HEK293 (cell line): Measurements from ENCODE around the gene NANOS2.

Source experiments
- CTCF ChIA-PET: fragments of 350-600 bp; formaldehyde crosslinking; extraction: SDS; loops from one replicate; lab custom pipeline; 2021; ENCODE audit warnings: antibody characterized with exemption; lab: Yijun Ruan, JAX
- POLR2A ChIA-PET: fragments of 300-600 bp; formaldehyde crosslinking; extraction: SDS; loops from one replicate; lab custom pipeline; 2020; ENCODE audit warnings: antibody characterized with exemption, inconsistent platforms; lab: Yijun Ruan, JAX
- H3K27ac ChIP-seq: fragments of 200-500 bp; sonication (Bioruptor generic); 2 replicates; pipeline ENCODE4 v1.5.1; 2014; ENCODE audit warnings: low read depth, low read length, control low read depth, inconsistent platforms; ENCODE audit errors: extremely low read depth
- H3K36me3 ChIP-seq, 2 experiments: fragments of 200-500 bp in 1 of 2; sonication (Bioruptor generic) in 1 of 2; 1 replicate in 1 of 2; 2 replicates in 1 of 2; pipeline ENCODE4 v1.5.1; 2014 to 2017; ENCODE audit warnings: inconsistent platforms in 2 of 2, low read length in 2 of 2; ENCODE audit not compliant: control insufficient read depth in 2 of 2, insufficient read depth in 1 of 2
- H3K4me1 ChIP-seq: fragments of 200-500 bp; sonication (Bioruptor generic); 2 replicates; pipeline ENCODE4 v1.5.1; 2014; ENCODE audit warnings: mild to moderate bottlenecking, low read length, inconsistent platforms; ENCODE audit not compliant: control insufficient read depth, insufficient read depth
- H3K4me3 ChIP-seq: 2 replicates; pipeline ENCODE4 v1.5.1; 2011; ENCODE audit warnings: low read depth, mild to moderate bottlenecking, control low read depth, low read length, moderate library complexity
- H3K9me3 ChIP-seq: fragments of 200-500 bp; sonication (Bioruptor generic); 2 replicates; pipeline ENCODE4 v1.5.1; 2014; ENCODE audit warnings: low read depth, low read length, inconsistent platforms; ENCODE audit not compliant: control insufficient read depth, insufficient read depth
- GLI2 ChIP-seq: fragments of 450-650 bp; formaldehyde crosslinking; IDR thresholded peaks from 2 replicates; pipeline ENCODE4; 2017; ENCODE audit warnings: missing biosample characterization, missing genetic modification characterization, low read depth, borderline replicate concordance
- OVOL3 ChIP-seq: fragments of 450-650 bp; formaldehyde crosslinking; IDR thresholded peaks from 2 replicates; pipeline ENCODE4 v1.5.1; 2016; ENCODE audit warnings: missing biosample characterization, missing genetic modification characterization
- TCF7L2 ChIP-seq: IDR thresholded peaks from 2 replicates; pipeline ENCODE4 v1.6.1; 2011; ENCODE audit warnings: low read depth, mild to moderate bottlenecking, inconsistent platforms, low read length, moderate library complexity, borderline replicate concordance
- TRIM28 ChIP-seq: IDR thresholded peaks from 2 replicates; pipeline ENCODE4 v1.6.1; 2011; ENCODE audit warnings: low read length, control low read depth, borderline replicate concordance
- YY2 ChIP-seq: fragments of 450-650 bp; formaldehyde crosslinking; IDR thresholded peaks from 2 replicates; pipeline ENCODE4 v1.5.1; 2016; ENCODE audit warnings: missing biosample characterization, missing genetic modification characterization
- ZBTB8A ChIP-seq: fragments of 450-650 bp; formaldehyde crosslinking; IDR thresholded peaks from 2 replicates; pipeline ENCODE4 v1.5.1; 2016; ENCODE audit warnings: missing biosample characterization, missing genetic modification characterization
- ZNF114 ChIP-seq: fragments of 450-650 bp; formaldehyde crosslinking; IDR thresholded peaks from 2 replicates; pipeline ENCODE4 v1.5.0; 2017; ENCODE audit warnings: missing biosample characterization, missing genetic modification characterization
- ZNF221 ChIP-seq: fragments of 450-650 bp; formaldehyde crosslinking; IDR thresholded peaks from 2 replicates; pipeline ENCODE4 v1.5.1; 2017; ENCODE audit warnings: missing biosample characterization, missing genetic modification characterization, borderline replicate concordance
- ZNF302 ChIP-seq: fragments of 450-650 bp; formaldehyde crosslinking; IDR thresholded peaks from 2 replicates; pipeline ENCODE4 v1.5.1; 2016; ENCODE audit warnings: missing biosample characterization, missing genetic modification characterization, low read depth
- ZNF311 ChIP-seq: fragments of 450-650 bp; formaldehyde crosslinking; IDR thresholded peaks from 2 replicates; pipeline ENCODE4 v1.5.1; 2017; ENCODE audit warnings: missing biosample characterization, missing genetic modification characterization, borderline replicate concordance
- ZNF394 ChIP-seq: fragments of 450-650 bp; formaldehyde crosslinking; IDR thresholded peaks from 2 replicates; pipeline ENCODE4 v1.5.1; 2016; ENCODE audit warnings: missing biosample characterization, missing genetic modification characterization, mild to moderate bottlenecking, moderate library complexity, borderline replicate concordance
- ZNF423 ChIP-seq: fragments of 450-650 bp; formaldehyde crosslinking; IDR thresholded peaks from 2 replicates; pipeline ENCODE4 v1.5.1; 2016; ENCODE audit warnings: missing biosample characterization, missing genetic modification characterization
- ZNF530 ChIP-seq: fragments of 450-650 bp; formaldehyde crosslinking; IDR thresholded peaks from 2 replicates; pipeline ENCODE4 v1.5.1; 2016; ENCODE audit warnings: low read depth, missing biosample characterization, missing genetic modification characterization
- ZNF548 ChIP-seq: fragments of 450-650 bp; formaldehyde crosslinking; IDR thresholded peaks from 2 replicates; pipeline ENCODE4 v1.5.1; 2016; ENCODE audit warnings: missing biosample characterization, missing genetic modification characterization
- ZNF76 ChIP-seq: fragments of 450-650 bp; formaldehyde crosslinking; IDR thresholded peaks from 2 replicates; pipeline ENCODE4; 2016; ENCODE audit warnings: low read depth, missing biosample characterization, missing genetic modification characterization, borderline replicate concordance
- ZNF768 ChIP-seq: fragments of 450-650 bp; formaldehyde crosslinking; IDR thresholded peaks from 2 replicates; pipeline ENCODE4 v1.5.1; 2018; ENCODE audit warnings: missing biosample characterization, mild to moderate bottlenecking, missing genetic modification characterization
- ZNF777 ChIP-seq: fragments of 450-650 bp; formaldehyde crosslinking; IDR thresholded peaks from 2 replicates; pipeline ENCODE4 v1.5.1; 2017; ENCODE audit warnings: missing biosample characterization, missing genetic modification characterization, borderline replicate concordance
- ZSCAN23 ChIP-seq: fragments of 450-650 bp; formaldehyde crosslinking; IDR thresholded peaks from 2 replicates; pipeline ENCODE4 v1.5.1; 2016; ENCODE audit warnings: missing biosample characterization, missing genetic modification characterization
- TF ChIP-seq, protein P1 (sequence below): fragments of 450-650 bp; IDR thresholded peaks from 2 replicates; pipeline ENCODE4 v1.5.1; 2018; ENCODE audit warnings: missing biosample characterization, missing genetic modification characterization
- TF ChIP-seq, protein P2 (sequence below): fragments of 450-650 bp; formaldehyde crosslinking; IDR thresholded peaks from 2 replicates; pipeline ENCODE4 v1.5.1; 2016; ENCODE audit warnings: missing biosample characterization, missing genetic modification characterization
- TF ChIP-seq, protein P3 (sequence below): fragments of 450-650 bp; formaldehyde crosslinking; IDR thresholded peaks from 2 replicates; pipeline ENCODE4 v1.5.1; 2016; ENCODE audit warnings: missing biosample characterization, missing genetic modification characterization, borderline replicate concordance

The NANOS2 gene

DNA sequence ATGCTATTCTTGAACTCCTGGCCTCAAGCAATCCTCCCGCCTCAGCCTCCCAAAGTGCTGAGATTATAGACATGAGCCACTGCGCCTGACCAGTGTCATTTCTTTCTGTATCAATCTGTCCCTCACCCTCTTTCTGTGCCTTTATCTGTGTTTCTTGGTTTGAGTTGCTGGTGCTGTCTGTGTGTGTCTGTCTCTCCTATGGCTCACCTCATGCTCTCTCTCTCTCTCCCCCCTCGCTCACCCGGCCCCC is 38.5 kb downstream of the NANOS2 start (continued):
- TF ChIP-seq, protein P1, sequence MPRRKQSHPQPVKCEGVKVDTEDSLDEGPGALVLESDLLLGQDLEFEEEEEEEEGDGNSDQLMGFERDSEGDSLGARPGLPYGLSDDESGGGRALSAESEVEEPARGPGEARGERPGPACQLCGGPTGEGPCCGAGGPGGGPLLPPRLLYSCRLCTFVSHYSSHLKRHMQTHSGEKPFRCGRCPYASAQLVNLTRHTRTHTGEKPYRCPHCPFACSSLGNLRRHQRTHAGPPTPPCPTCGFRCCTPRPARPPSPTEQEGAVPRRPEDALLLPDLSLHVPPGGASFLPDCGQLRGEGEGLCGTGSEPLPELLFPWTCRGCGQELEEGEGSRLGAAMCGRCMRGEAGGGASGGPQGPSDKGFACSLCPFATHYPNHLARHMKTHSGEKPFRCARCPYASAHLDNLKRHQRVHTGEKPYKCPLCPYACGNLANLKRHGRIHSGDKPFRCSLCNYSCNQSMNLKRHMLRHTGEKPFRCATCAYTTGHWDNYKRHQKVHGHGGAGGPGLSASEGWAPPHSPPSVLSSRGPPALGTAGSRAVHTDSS (tag by site-specific recombination): no peak
- TF ChIP-seq, protein P2, sequence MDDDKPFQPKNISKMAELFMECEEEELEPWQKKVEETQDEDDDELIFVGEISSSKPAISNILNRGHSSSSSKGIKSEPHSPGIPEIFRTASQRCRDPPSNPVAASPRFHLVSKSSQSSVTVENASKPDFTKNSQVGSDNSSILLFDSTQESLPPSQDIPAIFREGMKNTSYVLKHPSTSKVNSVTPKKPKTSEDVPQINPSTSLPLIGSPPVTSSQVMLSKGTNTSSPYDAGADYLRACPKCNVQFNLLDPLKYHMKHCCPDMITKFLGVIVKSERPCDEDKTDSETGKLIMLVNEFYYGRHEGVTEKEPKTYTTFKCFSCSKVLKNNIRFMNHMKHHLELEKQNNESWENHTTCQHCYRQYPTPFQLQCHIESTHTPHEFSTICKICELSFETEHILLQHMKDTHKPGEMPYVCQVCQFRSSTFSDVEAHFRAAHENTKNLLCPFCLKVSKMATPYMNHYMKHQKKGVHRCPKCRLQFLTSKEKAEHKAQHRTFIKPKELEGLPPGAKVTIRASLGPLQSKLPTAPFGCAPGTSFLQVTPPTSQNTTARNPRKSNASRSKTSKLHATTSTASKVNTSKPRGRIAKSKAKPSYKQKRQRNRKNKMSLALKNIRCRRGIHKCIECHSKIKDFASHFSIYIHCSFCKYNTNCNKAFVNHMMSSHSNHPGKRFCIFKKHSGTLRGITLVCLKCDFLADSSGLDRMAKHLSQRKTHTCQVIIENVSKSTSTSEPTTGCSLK (tag by site-specific recombination): no peak
- no peak for TF ChIP-seq ZBTB8A
- TF ChIP-seq ZNF423 (tag by site-specific recombination): no peak
- no peak for TF ChIP-seq ZNF394 (tag by site-specific recombination)
- no peak for TF ChIP-seq ZNF76
- TF ChIP-seq ZNF548 (tag by site-specific recombination): no peak

DNA sequence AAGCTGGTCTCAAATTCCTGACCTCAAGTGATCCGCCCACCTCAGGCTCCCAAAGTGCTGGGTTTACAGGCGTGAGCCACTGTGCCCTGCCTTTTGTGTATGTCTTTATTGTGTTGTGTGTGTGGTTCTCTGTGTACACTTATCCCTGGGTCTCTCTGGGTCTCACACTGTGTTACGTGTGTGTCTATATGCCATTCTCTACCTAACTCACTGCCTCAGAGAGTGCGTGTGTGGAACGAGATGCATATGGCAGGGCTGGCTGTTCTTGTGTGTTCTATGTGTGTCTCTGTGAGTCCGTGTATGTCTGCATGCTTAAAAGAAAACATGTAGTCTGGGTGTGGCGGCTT is 40.0 kb downstream of the NANOS2 start:
- ChIA-PET POLR2A (no interaction called here), CTCF (interaction anchor here (0.8 to 1.2 kb wide), 4 partner anchors 9 to 203 kb away, joined by 4 read pairs; no protein-coding TSS in a partner anchor)
- no peaks in the 10 kb centered on the region for H3K4me1 ChIP-seq
- TF ChIP-seq ZNF530 (tag by site-specific recombination) (no peak), ZNF302 (tag by site-specific recombination) (no peak), OVOL3 (no peak)
- TF ChIP-seq, all 188 proteins: peak for 0
- no peaks in the 10 kb centered on the region for H3K9me3 ChIP-seq
- no peaks in the 10 kb centered on the region for H3K36me3 ChIP-seq
- H3K27ac ChIP-seq: no peak overlapping the region
- H3K4me3 ChIP-seq: no peak overlapping the region

DNA sequence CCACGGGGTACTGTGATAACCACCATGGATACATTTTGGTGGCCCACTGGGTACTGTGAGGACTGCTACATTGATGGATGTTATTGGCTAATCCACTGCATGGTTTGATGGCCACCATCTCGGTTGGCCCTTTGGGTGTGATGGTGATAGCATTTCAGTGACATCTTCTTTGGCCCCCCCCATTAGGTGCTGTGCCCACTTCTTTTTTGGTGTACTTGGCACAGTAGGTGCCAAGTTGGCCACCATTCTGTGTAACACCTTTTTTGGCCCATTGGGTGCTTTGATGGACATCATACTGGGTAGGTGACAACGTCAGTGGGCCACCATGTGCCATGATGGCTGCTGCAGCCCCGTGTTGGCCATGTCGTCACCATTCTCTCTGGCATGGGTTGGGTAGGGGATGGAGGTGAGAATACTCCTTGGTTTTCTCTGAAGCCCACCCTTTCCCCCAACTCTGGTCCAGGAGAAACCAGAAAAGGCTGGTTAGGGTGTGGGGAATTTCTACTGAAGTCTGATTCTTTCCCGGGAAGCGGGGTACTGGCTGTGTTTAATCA is 41.3 kb downstream of the NANOS2 start:
- H3K27ac ChIP-seq: no peak overlapping the region
- H3K9me3 ChIP-seq: no peaks in the 10 kb centered on the region
- CTCF ChIA-PET: interaction anchor here (1.1 to 1.2 kb wide), 2 partner anchors 9 to 204 kb away, joined by 4 read pairs; no protein-coding TSS in a partner anchor
- TF ChIP-seq ZNF768 (tag by site-specific recombination): no peak
- no peak for TF ChIP-seq TCF7L2
- TF ChIP-seq ZSCAN23 (tag by site-specific recombination): no peak
- TF ChIP-seq, protein P3, sequence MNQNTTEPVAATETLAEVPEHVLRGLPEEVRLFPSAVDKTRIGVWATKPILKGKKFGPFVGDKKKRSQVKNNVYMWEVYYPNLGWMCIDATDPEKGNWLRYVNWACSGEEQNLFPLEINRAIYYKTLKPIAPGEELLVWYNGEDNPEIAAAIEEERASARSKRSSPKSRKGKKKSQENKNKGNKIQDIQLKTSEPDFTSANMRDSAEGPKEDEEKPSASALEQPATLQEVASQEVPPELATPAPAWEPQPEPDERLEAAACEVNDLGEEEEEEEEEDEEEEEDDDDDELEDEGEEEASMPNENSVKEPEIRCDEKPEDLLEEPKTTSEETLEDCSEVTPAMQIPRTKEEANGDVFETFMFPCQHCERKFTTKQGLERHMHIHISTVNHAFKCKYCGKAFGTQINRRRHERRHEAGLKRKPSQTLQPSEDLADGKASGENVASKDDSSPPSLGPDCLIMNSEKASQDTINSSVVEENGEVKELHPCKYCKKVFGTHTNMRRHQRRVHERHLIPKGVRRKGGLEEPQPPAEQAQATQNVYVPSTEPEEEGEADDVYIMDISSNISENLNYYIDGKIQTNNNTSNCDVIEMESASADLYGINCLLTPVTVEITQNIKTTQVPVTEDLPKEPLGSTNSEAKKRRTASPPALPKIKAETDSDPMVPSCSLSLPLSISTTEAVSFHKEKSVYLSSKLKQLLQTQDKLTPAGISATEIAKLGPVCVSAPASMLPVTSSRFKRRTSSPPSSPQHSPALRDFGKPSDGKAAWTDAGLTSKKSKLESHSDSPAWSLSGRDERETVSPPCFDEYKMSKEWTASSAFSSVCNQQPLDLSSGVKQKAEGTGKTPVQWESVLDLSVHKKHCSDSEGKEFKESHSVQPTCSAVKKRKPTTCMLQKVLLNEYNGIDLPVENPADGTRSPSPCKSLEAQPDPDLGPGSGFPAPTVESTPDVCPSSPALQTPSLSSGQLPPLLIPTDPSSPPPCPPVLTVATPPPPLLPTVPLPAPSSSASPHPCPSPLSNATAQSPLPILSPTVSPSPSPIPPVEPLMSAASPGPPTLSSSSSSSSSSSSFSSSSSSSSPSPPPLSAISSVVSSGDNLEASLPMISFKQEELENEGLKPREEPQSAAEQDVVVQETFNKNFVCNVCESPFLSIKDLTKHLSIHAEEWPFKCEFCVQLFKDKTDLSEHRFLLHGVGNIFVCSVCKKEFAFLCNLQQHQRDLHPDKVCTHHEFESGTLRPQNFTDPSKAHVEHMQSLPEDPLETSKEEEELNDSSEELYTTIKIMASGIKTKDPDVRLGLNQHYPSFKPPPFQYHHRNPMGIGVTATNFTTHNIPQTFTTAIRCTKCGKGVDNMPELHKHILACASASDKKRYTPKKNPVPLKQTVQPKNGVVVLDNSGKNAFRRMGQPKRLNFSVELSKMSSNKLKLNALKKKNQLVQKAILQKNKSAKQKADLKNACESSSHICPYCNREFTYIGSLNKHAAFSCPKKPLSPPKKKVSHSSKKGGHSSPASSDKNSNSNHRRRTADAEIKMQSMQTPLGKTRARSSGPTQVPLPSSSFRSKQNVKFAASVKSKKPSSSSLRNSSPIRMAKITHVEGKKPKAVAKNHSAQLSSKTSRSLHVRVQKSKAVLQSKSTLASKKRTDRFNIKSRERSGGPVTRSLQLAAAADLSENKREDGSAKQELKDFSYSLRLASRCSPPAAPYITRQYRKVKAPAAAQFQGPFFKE: no peak
- no peak for TF ChIP-seq ZNF423 (tag by site-specific recombination)
- TF ChIP-seq ZNF221 (tag by site-specific recombination): no peak
- no peak for TF ChIP-seq GLI2 (tag by site-specific recombination)
- TF ChIP-seq ZNF777 (tag by site-specific recombination): no peak
- no peak for TF ChIP-seq ZNF311 (tag by site-specific recombination)
- no peak for TF ChIP-seq ZNF114
- TF ChIP-seq TRIM28: no peak
- TF ChIP-seq YY2 (tag by site-specific recombination): no peak
- TF ChIP-seq, all 188 proteins: peak for 0
- Histone ChIP-seq H3K36me3 (no peaks in the 10 kb centered on the region), H3K4me1 (no peaks in the 10 kb centered on the region), H3K4me3 (no peak overlapping the region)
- POLR2A ChIA-PET: interaction anchor here (0.6 kb wide), 1 partner anchor 75 kb away, joined by 3 read pairs; no protein-coding TSS in a partner anchor
